Metanephros (tissue), 1 donor: ENCODE results near the gene SYCP1. TPM values are rescaled to one million over a fixed set of nuclear protein-coding genes. Genes with fewer than 3 reads are reported as not detected.

Experiments used
- total RNA-seq: library from RNA; depleted of rRNA; stranded (reverse); fragments of >200 nt; gene quantifications from one replicate; pipeline ENCODE4 v1.2.3, GENCODE V29; 2014

Gene SYCP1
- not detected for total RNA-seq

GRCh38 chr1:114854693-114855320 lies at the start of gene SYCP1:
TSS of gene SYCP1 (plus strand) at chr1:114854863. CDS start at chr1:114855465, 602 bp downstream.

GRCh38 chr1:115029526-115029925 lies 174.9 kb downstream of the SYCP1 start, which contains the start of gene TSHB:
TSS of gene TSHB (plus strand) at chr1:115029826. CDS start at chr1:115033363, 3,537 bp downstream.

Other genes with a start within 250 kb of the SYCP1 start
- 5.8 TPM for gene DENND2C, start 184.8 kb upstream of the SYCP1 start, total RNA-seq
- gene AMPD1, start 159.3 kb upstream of the SYCP1 start, total RNA-seq, result 22.7 TPM
- gene NRAS, start 138.1 kb upstream of the SYCP1 start, total RNA-seq, result 33.2 TPM
- 325 TPM for gene CSDE1, start 96.9 kb upstream of the SYCP1 start, total RNA-seq
- 84.3 TPM for gene SIKE1, start 74.2 kb upstream of the SYCP1 start, total RNA-seq
- not detected for gene TSHB, start 175.0 kb downstream of the SYCP1 start, total RNA-seq
- 15.5 TPM for gene TSPAN2, start 234.6 kb downstream of the SYCP1 start, total RNA-seq